Right lobe of liver (tissue), 6 donors: ENCODE results near the gene CENPF. TPM values are rescaled to one million over a fixed set of nuclear protein-coding genes. Genes with fewer than 3 reads are reported as not detected.
"Not testable (repeated sequence)": the region's sequence is repeated elsewhere in the genome, so short reads cannot be mapped to it uniquely, and the experiment has no call there.

Experiments used
- ATAC-seq, 4 donors: fragments of 200-7000 bp; cut with Tn5 transposase; one replicate each; pipeline ENCODE4 v1.9.1; 2020; ENCODE audit warnings: mild to moderate bottlenecking in 4 of 4, moderate library complexity in 4 of 4
- DNase-seq, 3 donors: peaks; one replicate each; pipeline ENCODE4 v3.0.0-alpha.2; 2020
- H3K27ac ChIP-seq, 3 donors: fragments of 200-600 bp; one replicate each; pipeline ENCODE4 v1.8.0; 2022
- H3K27me3 ChIP-seq, 2 donors: fragments of 200-600 bp; one replicate each; pipeline ENCODE4 v1.8.0; 2022
- H3K36me3 ChIP-seq, 4 donors: fragments of 200-600 bp; sonication (generic) in 1 of 4; one replicate each; pipeline versions ENCODE4 v1.5.1 to v1.8.0; 2017 to 2022; ENCODE audit warnings: control low read depth in 1 of 4
- H3K4me1 ChIP-seq, 4 donors: fragments of 200-600 bp; sonication (generic) in 1 of 4; one replicate each; pipeline versions ENCODE4 v1.5.1 to v1.8.0; 2017 to 2022; ENCODE audit warnings: control low read depth in 1 of 4
- H3K4me3 ChIP-seq, 3 donors: fragments of 200-600 bp; one replicate each; pipeline ENCODE4 v1.8.0; 2022
- H3K9me3 ChIP-seq, 4 donors: fragments of 200-600 bp; sonication (generic) in 1 of 4; one replicate each; pipeline versions ENCODE4 v1.5.1 to v1.8.0; 2017 to 2022; ENCODE audit warnings: control low read depth in 1 of 4
- POLR2A ChIP-seq: fragments of 450-650 bp; IDR thresholded peaks from one replicate; pipeline ENCODE4 v1.6.1; 2017; ENCODE audit warnings: antibody characterized with exemption, mild to moderate bottlenecking
- WGBS: methylation state at CpG from one replicate; pipeline ENCODE4 v1.1.6; 2018; ENCODE audit warnings: low coverage, low lambda C conversion rate; ENCODE audit not compliant: insufficient coverage; ENCODE audit errors: missing lambda C conversion rate; 5-methylcytosine and 5-hydroxymethylcytosine counted together
- intact Hi-C, 2 donors: fragments of 100-400 bp; cut with DNase I; formaldehyde crosslinking; loops; one replicate each; pipeline versions ENCODE4 v1.11.2 to v1.14.1; 2022
- total RNA-seq, 6 experiments: library from RNA; depleted of rRNA in 2 of 6; stranded (reverse); fragments of >200 nt in 2 of 6; fragmentation: NEBNext Ultra II Directional in 3 of 6; extraction: Animal tissue kit (Norgen Biotek cat#: 25700) in 3 of 6; gene quantifications; one replicate each; pipeline versions ENCODE4 v1.1.0 to v1.2.4, GENCODE V29; 2016 to 2023
- TF ChIP-seq, protein P1 (sequence below), 4 donors: fragments of 200-600 bp in 3 of 4; fragments of 450-650 bp in 1 of 4; IDR thresholded peaks; one replicate each; pipeline versions ENCODE4 v1.5.1 to v1.8.0; 2016 to 2022; ENCODE audit warnings: antibody characterized with exemption in 4 of 4, mild to moderate bottlenecking in 2 of 4
- donor health status: DM: no; HTN: yes; CAD: no.
- donor health status: DM: no; HTN: no; CAD: no.
- donor health status: DM: no; HTN: no; CAD: no.
- donor health status: DM: no; HTN: yes; CAD: no.
- donor health status: DM: no; HTN: yes; CAD: no.

Gene CENPF
- total RNA-seq, 6 experiments from 2014 or later = 0.13 to 3.3 (median 1.0) TPM

DNA sequence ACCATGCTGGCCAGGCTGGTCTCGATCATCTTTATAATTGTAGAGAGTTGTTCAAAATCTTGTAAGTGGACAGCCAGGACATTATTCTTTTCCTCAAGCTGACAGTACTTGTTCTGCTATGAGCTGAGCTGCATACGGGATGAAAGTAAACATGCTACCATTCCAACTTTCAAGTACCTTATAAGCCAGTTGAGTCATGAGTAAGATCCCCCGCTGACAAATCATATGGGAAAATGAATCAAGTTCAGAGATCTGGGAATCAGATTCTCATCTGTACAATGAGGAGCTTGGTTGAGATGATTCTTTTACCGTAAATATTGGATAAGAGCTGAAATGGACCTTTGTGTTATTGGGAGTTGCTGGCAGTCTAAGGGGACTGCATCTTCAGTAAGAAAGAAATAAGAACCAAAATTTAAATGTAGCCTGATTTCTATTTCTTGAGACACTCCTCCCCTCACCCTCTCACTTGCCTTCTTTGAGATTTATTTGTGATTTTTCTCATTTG lies 62.7 kb downstream of the CENPF start:
- Histone ChIP-seq H3K4me1 (no peaks in the 10 kb centered on the region), H3K4me3 (no peak overlapping the region), H3K27ac (no peak overlapping the region), H3K9me3 (no peaks in the 10 kb centered on the region), H3K27me3 (no peaks in the 10 kb centered on the region), H3K36me3 (no peaks in the 10 kb centered on the region)
- TF ChIP-seq POLR2A = no peak
- TF ChIP-seq, protein P1, sequence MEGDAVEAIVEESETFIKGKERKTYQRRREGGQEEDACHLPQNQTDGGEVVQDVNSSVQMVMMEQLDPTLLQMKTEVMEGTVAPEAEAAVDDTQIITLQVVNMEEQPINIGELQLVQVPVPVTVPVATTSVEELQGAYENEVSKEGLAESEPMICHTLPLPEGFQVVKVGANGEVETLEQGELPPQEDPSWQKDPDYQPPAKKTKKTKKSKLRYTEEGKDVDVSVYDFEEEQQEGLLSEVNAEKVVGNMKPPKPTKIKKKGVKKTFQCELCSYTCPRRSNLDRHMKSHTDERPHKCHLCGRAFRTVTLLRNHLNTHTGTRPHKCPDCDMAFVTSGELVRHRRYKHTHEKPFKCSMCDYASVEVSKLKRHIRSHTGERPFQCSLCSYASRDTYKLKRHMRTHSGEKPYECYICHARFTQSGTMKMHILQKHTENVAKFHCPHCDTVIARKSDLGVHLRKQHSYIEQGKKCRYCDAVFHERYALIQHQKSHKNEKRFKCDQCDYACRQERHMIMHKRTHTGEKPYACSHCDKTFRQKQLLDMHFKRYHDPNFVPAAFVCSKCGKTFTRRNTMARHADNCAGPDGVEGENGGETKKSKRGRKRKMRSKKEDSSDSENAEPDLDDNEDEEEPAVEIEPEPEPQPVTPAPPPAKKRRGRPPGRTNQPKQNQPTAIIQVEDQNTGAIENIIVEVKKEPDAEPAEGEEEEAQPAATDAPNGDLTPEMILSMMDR (IDR thresholded peaks at IDR 0.05) = no peak
- ATAC-seq (no peak), DNase-seq (no peak)
- 95% methylated on average over 4 of the region's 4 CpGs for WGBS
- intact Hi-C loops = no loop called here

GRCh38 chr1:214666674-214667073 lies 63.7 kb downstream of the CENPF start:
- ATAC-seq (no peak), DNase-seq (no peak)
- WGBS = 100% methylated on average over 2 of the region's 2 CpGs

DNA sequence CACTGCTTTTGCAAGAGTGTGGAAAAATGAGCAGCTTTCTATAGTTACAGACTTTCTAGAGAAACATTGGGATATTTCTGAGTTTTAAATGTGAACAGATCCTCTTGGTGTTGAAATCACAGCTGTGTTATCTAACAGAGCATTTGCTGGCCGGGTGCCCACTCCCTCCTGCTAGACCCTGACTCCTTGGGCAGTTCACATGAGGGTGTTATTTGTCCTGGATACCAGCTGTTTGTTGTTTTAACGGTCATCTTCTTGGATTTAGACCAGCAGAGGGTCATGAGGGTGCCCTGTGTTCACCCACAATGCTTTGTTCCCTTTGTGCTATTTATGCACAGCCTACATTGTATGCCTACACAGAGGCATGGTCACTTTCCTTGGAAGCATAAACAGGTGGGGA lies 67.1 kb downstream of the CENPF start:
- peak in 2 of 4 donors; percentile 50 to 60 for ATAC-seq
- Histone ChIP-seq H3K9me3 (no peaks in the 10 kb centered on the region), H3K27me3 (no peaks in the 10 kb centered on the region), H3K4me3 (no peak overlapping the region), H3K4me1 (no peaks in the 10 kb centered on the region), H3K27ac (no peak overlapping the region), H3K36me3 (no peaks in the 10 kb centered on the region)
- peak; percentile 34 to 61 (median 50) for DNase-seq
- intact Hi-C loops = no loop called here
- TF ChIP-seq, protein P1 (IDR thresholded peaks at IDR 0.05) = no peak
- no peak for TF ChIP-seq POLR2A
- WGBS = 0% methylated on average over 1 of the region's 2 CpGs

More at GRCh38 chr1:214666674-214667073, 63.7 kb downstream of the CENPF start:
- H3K36me3 ChIP-seq = no peaks in the 10 kb centered on the region
- no peaks in the 10 kb centered on the region for H3K9me3 ChIP-seq
- no peak overlapping the region for H3K4me3 ChIP-seq
- no peaks in the 10 kb centered on the region for H3K27me3 ChIP-seq
- TF ChIP-seq, protein P1 (IDR thresholded peaks at IDR 0.05) = no peak
- no peak for TF ChIP-seq POLR2A
- H3K27ac ChIP-seq = no peak overlapping the region
- no peaks in the 10 kb centered on the region for H3K4me1 ChIP-seq
- intact Hi-C loops = no loop called here

DNA sequence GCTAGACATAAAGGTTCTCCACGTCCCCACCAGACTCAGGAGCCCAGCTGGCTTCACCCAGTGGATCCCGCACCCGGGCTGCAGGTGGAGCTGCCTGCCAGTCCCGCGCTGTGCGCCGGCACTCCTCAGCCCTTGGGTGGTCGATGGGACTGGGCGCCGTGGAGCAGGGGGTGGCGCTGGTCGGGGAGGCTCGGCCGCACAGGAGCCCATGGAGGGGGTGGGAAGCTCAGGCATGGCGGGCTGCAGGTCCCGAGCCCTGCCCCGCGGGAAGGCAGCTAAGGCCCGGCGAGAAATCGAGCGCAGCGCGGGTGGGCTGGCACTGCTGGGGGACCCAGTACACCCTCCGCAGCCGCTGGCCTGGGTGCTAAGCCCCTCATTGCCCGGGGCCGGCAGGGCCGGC lies 70.0 kb downstream of the CENPF start:
- H3K27ac ChIP-seq, H3K4me3 ChIP-seq, H3K27me3 ChIP-seq, H3K4me1 ChIP-seq, H3K36me3 ChIP-seq, intact Hi-C loops, DNase-seq, ATAC-seq, H3K9me3 ChIP-seq: not testable (repeated sequence)
- WGBS = no CpG with 5 or more reads among the region's 29 CpGs

GRCh38 chr1:214673576-214673975 lies 70.6 kb downstream of the CENPF start:
- Histone ChIP-seq H3K27me3 (no peaks in the 10 kb centered on the region), H3K27ac (no peak overlapping the region), H3K4me3 (no peak overlapping the region), H3K9me3 (no peaks in the 10 kb centered on the region), H3K36me3 (no peaks in the 10 kb centered on the region), H3K4me1 (no peaks in the 10 kb centered on the region)
- no peak for ATAC-seq
- no peak for TF ChIP-seq POLR2A
- TF ChIP-seq, protein P1 (IDR thresholded peaks at IDR 0.05) = no peak
- 83% methylated on average over 2 of the region's 8 CpGs for WGBS
- intact Hi-C loops = no loop called here
- DNase-seq = no peak

DNA sequence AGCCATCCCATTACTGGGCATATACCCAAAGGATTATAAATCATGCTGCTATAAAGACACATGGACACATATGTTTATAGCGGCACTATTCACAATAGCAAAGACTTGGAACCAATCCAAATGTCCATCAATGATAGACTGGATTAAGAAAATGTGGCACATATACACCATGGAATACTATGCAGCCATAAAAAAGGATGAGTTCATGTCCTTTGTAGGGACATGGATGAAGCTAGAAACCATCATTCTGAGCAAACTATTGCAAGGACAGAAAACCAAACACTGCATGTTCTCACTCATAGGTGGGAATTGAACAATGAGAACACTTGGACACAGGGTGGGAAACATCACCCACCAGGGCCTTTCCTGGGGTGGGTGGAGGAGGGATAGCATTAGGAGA lies 72.5 kb downstream of the CENPF start:
- ATAC-seq, DNase-seq, H3K27ac ChIP-seq, H3K4me1 ChIP-seq, H3K27me3 ChIP-seq, H3K36me3 ChIP-seq, H3K4me3 ChIP-seq, H3K9me3 ChIP-seq, intact Hi-C loops: not testable (repeated sequence)
- 60% methylated on average over 1 of the region's 1 CpG for WGBS
